Retina (tissue), 1 donor: Measurements from ENCODE around the gene FAM98C.

ENCODE experiments used
- DNase-seq: peaks from one replicate; pipeline ENCODE4 v3.0.0-alpha.2; 2016

Gene FAM98C

GRCh38 chr19:38378866-38379265 lies 24.0 kb upstream of the FAM98C start:
- DNase-seq, result no peak

- no peak for DNase-seq
Observed at GRCh38 chr19:38381138-38381537, 21.8 kb upstream of the FAM98C start.

GRCh38 chr19:38383184-38383583 lies 19.7 kb upstream of the FAM98C start:
- no peak for DNase-seq

- no peak for DNase-seq
Observed at GRCh38 chr19:38383743-38384142, 19.1 kb upstream of the FAM98C start.

- no peak for DNase-seq
Observed at GRCh38 chr19:38384209-38385027, 18.5 kb upstream of the FAM98C start.

GRCh38 chr19:38385057-38385803 lies 17.7 kb upstream of the FAM98C start:
- DNase-seq, result no peak

GRCh38 chr19:38385804-38386257 lies 17.1 kb upstream of the FAM98C start:
- DNase-seq, result peak; percentile 42

GRCh38 chr19:38386300-38386970 lies 16.5 kb upstream of the FAM98C start:
- peak; percentile 51 for DNase-seq

GRCh38 chr19:38386971-38387549 lies 15.8 kb upstream of the FAM98C start:
- no peak for DNase-seq

- peak; percentile 89 for DNase-seq
Observed at GRCh38 chr19:38387550-38388348, 15.1 kb upstream of the FAM98C start, which contains the start of gene GGN. Gene GGN (minus strand): TSS chr19:38388034. CDS start chr19:38387261, 773 bp downstream.

- no peak for DNase-seq
Observed at GRCh38 chr19:38388349-38389100, 14.4 kb upstream of the FAM98C start, which contains the start of gene SPRED3. Gene SPRED3 (plus strand): TSS chr19:38388697. CDS start chr19:38390303, 1,606 bp downstream.

GRCh38 chr19:38389101-38389925 lies 13.6 kb upstream of the FAM98C start:
- DNase-seq, result peak; percentile 69

GRCh38 chr19:38389957-38390924 lies 12.7 kb upstream of the FAM98C start:
- no peak for DNase-seq

GRCh38 chr19:38391911-38392464 lies 10.9 kb upstream of the FAM98C start:
- no peak for DNase-seq

- DNase-seq, result no peak
Observed at GRCh38 chr19:38392707-38393308, 10.1 kb upstream of the FAM98C start.

- peak; percentile 64 for DNase-seq
Observed at GRCh38 chr19:38394488-38394887, 8.4 kb upstream of the FAM98C start.

GRCh38 chr19:38395381-38396114 lies 7.3 kb upstream of the FAM98C start:
- DNase-seq, result no peak
